Measurements from ENCODE around the gene TGM2. TPM values are rescaled to one million over a fixed set of nuclear protein-coding genes. Genes with fewer than 3 reads are reported as not detected.

The TGM2 gene
- total and polyA plus RNA-seq, 4 donors = 12.9 to 63.3 (median 19.6) TPM

- Histone ChIP-seq H3K27ac (ENCODE audit: low read depth, low read length) (peak overlapping the region; percentile 42), H3K36me3 (ENCODE audit: control insufficient read depth, insufficient read depth, low read length) (no peaks in the 10 kb centered on the region), H3K4me3 (ENCODE audit: low read depth, low read length) (no peak overlapping the region), H3K9me3 (ENCODE audit: control insufficient read depth, insufficient read depth, low read length) (no peaks in the 10 kb centered on the region), H3K27me3 (ENCODE audit: control insufficient read depth, insufficient read depth, low read length) (no peaks in the 10 kb centered on the region), H3K4me1 (ENCODE audit: control insufficient read depth, insufficient read depth, low read length) (peaks cover 12% of the 10 kb centered on the region)
- DNase-seq (ENCODE audit: low read depth in 4 of 6, low spot score in 6 of 6) = peak in 1 of 6 donors; percentile 47
- WGBS (ENCODE audit: insufficient coverage) = 48% methylated on average over 5 of the region's 11 CpGs
Observed at GRCh38 chr20:38170826-38171674, 6.0 kb upstream of the TGM2 start.

GRCh38 chr20:38170219-38170825 lies 5.3 kb upstream of the TGM2 start:
- Histone ChIP-seq H3K4me3 (ENCODE audit: low read depth, low read length) (no peak overlapping the region), H3K9me3 (ENCODE audit: control insufficient read depth, insufficient read depth, low read length) (no peaks in the 10 kb centered on the region), H3K36me3 (ENCODE audit: control insufficient read depth, insufficient read depth, low read length) (no peaks in the 10 kb centered on the region), H3K4me1 (ENCODE audit: control insufficient read depth, insufficient read depth, low read length) (peaks cover 15% of the 10 kb centered on the region), H3K27ac (ENCODE audit: low read depth, low read length) (peak overlapping the region; percentile 42), H3K27me3 (ENCODE audit: control insufficient read depth, insufficient read depth, low read length) (no peaks in the 10 kb centered on the region)
- WGBS (ENCODE audit: insufficient coverage) = 82% methylated on average over 3 of the region's 8 CpGs
- DNase-seq (ENCODE audit: low read depth in 4 of 6, low spot score in 6 of 6) = no peak

GRCh38 chr20:38169636-38170193 lies 4.6 kb upstream of the TGM2 start:
- H3K27me3 ChIP-seq (ENCODE audit: control insufficient read depth, insufficient read depth, low read length) = peaks cover 4% of the 10 kb centered on the region
- DNase-seq (ENCODE audit: low read depth in 4 of 6, low spot score in 6 of 6) = no peak
- H3K27ac ChIP-seq (ENCODE audit: low read depth, low read length) = no peak overlapping the region
- H3K4me3 ChIP-seq (ENCODE audit: low read depth, low read length) = no peak overlapping the region
- H3K4me1 ChIP-seq (ENCODE audit: control insufficient read depth, insufficient read depth, low read length) = peaks cover 18% of the 10 kb centered on the region
- WGBS (ENCODE audit: insufficient coverage) = 80% methylated on average over 5 of the region's 6 CpGs
- H3K9me3 ChIP-seq (ENCODE audit: control insufficient read depth, insufficient read depth, low read length) = no peaks in the 10 kb centered on the region
- H3K36me3 ChIP-seq (ENCODE audit: control insufficient read depth, insufficient read depth, low read length) = no peaks in the 10 kb centered on the region

- no peak for DNase-seq (ENCODE audit: low read depth in 4 of 6, low spot score in 6 of 6)
- H3K36me3 ChIP-seq (ENCODE audit: control insufficient read depth, insufficient read depth, low read length) = no peaks in the 10 kb centered on the region
- WGBS (ENCODE audit: insufficient coverage) = 72% methylated on average over 5 of the region's 8 CpGs
- H3K4me1 ChIP-seq (ENCODE audit: control insufficient read depth, insufficient read depth, low read length) = peaks cover 22% of the 10 kb centered on the region
- no peak overlapping the region for H3K4me3 ChIP-seq (ENCODE audit: low read depth, low read length)
- no peak overlapping the region for H3K27ac ChIP-seq (ENCODE audit: low read depth, low read length)
- no peaks in the 10 kb centered on the region for H3K9me3 ChIP-seq (ENCODE audit: control insufficient read depth, insufficient read depth, low read length)
- H3K27me3 ChIP-seq (ENCODE audit: control insufficient read depth, insufficient read depth, low read length) = peaks cover 7% of the 10 kb centered on the region
Observed at GRCh38 chr20:38168791-38169589, 3.9 kb upstream of the TGM2 start.

- peaks cover 7% of the 10 kb centered on the region for H3K27me3 ChIP-seq (ENCODE audit: control insufficient read depth, insufficient read depth, low read length)
- WGBS (ENCODE audit: insufficient coverage) = 83% methylated on average over 5 of the region's 7 CpGs
- no peak for DNase-seq (ENCODE audit: low read depth in 4 of 6, low spot score in 6 of 6)
- no peak overlapping the region for H3K27ac ChIP-seq (ENCODE audit: low read depth, low read length)
- H3K36me3 ChIP-seq (ENCODE audit: control insufficient read depth, insufficient read depth, low read length) = no peaks in the 10 kb centered on the region
- H3K9me3 ChIP-seq (ENCODE audit: control insufficient read depth, insufficient read depth, low read length) = no peaks in the 10 kb centered on the region
- peaks cover 19% of the 10 kb centered on the region for H3K4me1 ChIP-seq (ENCODE audit: control insufficient read depth, insufficient read depth, low read length)
- no peak overlapping the region for H3K4me3 ChIP-seq (ENCODE audit: low read depth, low read length)
Observed at GRCh38 chr20:38167851-38168760, 3.0 kb upstream of the TGM2 start.

GRCh38 chr20:38167328-38167850 lies 2.3 kb upstream of the TGM2 start:
- 93% methylated on average over 8 of the region's 8 CpGs for WGBS (ENCODE audit: insufficient coverage)
- Histone ChIP-seq H3K4me3 (ENCODE audit: low read depth, low read length) (no peak overlapping the region), H3K27ac (ENCODE audit: low read depth, low read length) (no peak overlapping the region), H3K27me3 (ENCODE audit: control insufficient read depth, insufficient read depth, low read length) (peaks cover 7% of the 10 kb centered on the region), H3K36me3 (ENCODE audit: control insufficient read depth, insufficient read depth, low read length) (no peaks in the 10 kb centered on the region), H3K9me3 (ENCODE audit: control insufficient read depth, insufficient read depth, low read length) (no peaks in the 10 kb centered on the region), H3K4me1 (ENCODE audit: control insufficient read depth, insufficient read depth, low read length) (peaks cover 19% of the 10 kb centered on the region)
- DNase-seq (ENCODE audit: low read depth in 4 of 6, low spot score in 6 of 6) = no peak

GRCh38 chr20:38166703-38167233 lies 1.7 kb upstream of the TGM2 start:
- WGBS (ENCODE audit: insufficient coverage) = 85% methylated on average over 10 of the region's 11 CpGs

GRCh38 chr20:38165966-38166702 lies 1.1 kb upstream of the TGM2 start:
- no peak for DNase-seq (ENCODE audit: low read depth in 4 of 6, low spot score in 6 of 6)
- H3K4me3 ChIP-seq (ENCODE audit: low read depth, low read length) = no peak overlapping the region
- H3K4me1 ChIP-seq (ENCODE audit: control insufficient read depth, insufficient read depth, low read length) = peaks cover 19% of the 10 kb centered on the region

More at GRCh38 chr20:38166703-38167233, 1.7 kb upstream of the TGM2 start:
- Histone ChIP-seq H3K27ac (ENCODE audit: low read depth, low read length) (no peak overlapping the region), H3K36me3 (ENCODE audit: control insufficient read depth, insufficient read depth, low read length) (no peaks in the 10 kb centered on the region), H3K4me3 (ENCODE audit: low read depth, low read length) (no peak overlapping the region), H3K27me3 (ENCODE audit: control insufficient read depth, insufficient read depth, low read length) (peaks cover 7% of the 10 kb centered on the region), H3K4me1 (ENCODE audit: control insufficient read depth, insufficient read depth, low read length) (peaks cover 19% of the 10 kb centered on the region), H3K9me3 (ENCODE audit: control insufficient read depth, insufficient read depth, low read length) (no peaks in the 10 kb centered on the region)
- DNase-seq (ENCODE audit: low read depth in 4 of 6, low spot score in 6 of 6) = no peak

More at GRCh38 chr20:38165966-38166702, 1.1 kb upstream of the TGM2 start:
- Histone ChIP-seq H3K9me3 (ENCODE audit: control insufficient read depth, insufficient read depth, low read length) (no peaks in the 10 kb centered on the region), H3K27ac (ENCODE audit: low read depth, low read length) (no peak overlapping the region), H3K27me3 (ENCODE audit: control insufficient read depth, insufficient read depth, low read length) (peaks cover 7% of the 10 kb centered on the region), H3K36me3 (ENCODE audit: control insufficient read depth, insufficient read depth, low read length) (no peaks in the 10 kb centered on the region)
- WGBS (ENCODE audit: insufficient coverage) = 91% methylated on average over 8 of the region's 11 CpGs
